GM10248 (cell line): ENCODE measurements around the gene ENOSF1.
A peak's percentile ranks its signal among the peaks of the same experiment; 100 is the strongest.

Experiments
- CTCF ChIA-PET: fragments of 300-600 bp; sonication (Branson Sonifier 250); formaldehyde crosslinking; extraction: SDS; loops from one replicate; lab custom pipeline; 2021; ENCODE audit warnings: antibody characterized with exemption; lab: Yijun Ruan, JAX
- POLR2A ChIA-PET: fragments of 350-650 bp; sonication (Branson Sonifier 250); formaldehyde crosslinking; extraction: SDS; loops from one replicate; lab custom pipeline; 2020; ENCODE audit warnings: antibody characterized with exemption; lab: Yijun Ruan, JAX
- DNase-seq: peaks from one replicate; pipeline ENCODE4 v3.0.0; 2012; ENCODE audit errors: extremely low spot score
- CTCF ChIP-seq: IDR thresholded peaks from 2 replicates; pipeline ENCODE4 v1.5.1; 2012; ENCODE audit warnings: mild to moderate bottlenecking, low read depth; ENCODE audit errors: extremely low read depth, missing control alignments, control extremely low read depth

ENOSF1 gene

GRCh38 chr18:629269-630150 is 82.9 kb downstream of the ENOSF1 start:
- ChIA-PET POLR2A (no interaction called here), CTCF (interaction anchor here (1.4 to 16.5 kb wide), 5 partner anchors 11 to 203 kb away, joined by 3 to 229 read pairs (median 9); no protein-coding TSS in a partner anchor)
- TF ChIP-seq CTCF, result no peak
- DNase-seq, result no peak

DNA sequence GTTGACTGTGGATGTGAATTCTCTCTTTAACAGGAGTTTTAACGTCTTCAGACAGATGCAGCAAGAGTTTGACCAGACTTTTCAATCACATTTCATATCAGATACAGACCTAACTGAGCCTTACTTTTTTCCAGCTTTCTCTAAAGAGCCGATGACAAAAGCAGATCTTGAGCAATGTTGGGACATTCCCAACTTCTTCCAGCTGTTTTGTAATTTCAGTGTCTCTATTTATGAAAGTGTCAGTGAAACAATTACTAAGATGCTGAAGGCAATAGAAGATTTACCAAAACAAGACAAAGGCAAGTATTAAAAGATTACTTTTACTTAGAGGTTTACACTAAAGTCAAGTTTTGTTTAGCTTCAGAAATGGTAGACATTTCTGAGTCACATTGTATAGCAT is 85.2 kb downstream of the ENOSF1 start:
- ChIA-PET POLR2A (no interaction called here), CTCF (interaction anchor here (1.2 to 16.5 kb wide), 5 partner anchors 9 to 212 kb away, joined by 3 to 229 read pairs (median 9); no protein-coding TSS in a partner anchor)
- DNase-seq, result no peak
- no peak for TF ChIP-seq CTCF

- CTCF ChIA-PET, result interaction anchor here (0.6 to 16.5 kb wide), 44 partner anchors 8 to 1918 kb away, joined by 3 to 229 read pairs (median 4); partner anchors contain the start of genes CETN1, ENOSF1 and TYMS
- DNase-seq, result peak; percentile 55
- POLR2A ChIA-PET, result interaction anchor here (0.5 kb wide), 1 partner anchor 50 kb away, joined by 3 read pairs; no protein-coding TSS in a partner anchor
- peak; percentile 73 for TF ChIP-seq CTCF
These were observed 88.4 kb downstream of the ENOSF1 start for GRCh38 chr18:623761-624620.

- POLR2A ChIA-PET, result no interaction called here
- DNase-seq, result no peak
- CTCF ChIA-PET, result interaction anchor here (1.7 to 16.5 kb wide), 3 partner anchors 18 to 219 kb away, joined by 3 to 229 read pairs (median 96); no protein-coding TSS in a partner anchor
- no peak for TF ChIP-seq CTCF
These were observed 90.1 kb downstream of the ENOSF1 start for GRCh38 chr18:622289-622688.

GRCh38 chr18:621291-622043 is 91.0 kb downstream of the ENOSF1 start:
- no peak for DNase-seq
- POLR2A ChIA-PET, result no interaction called here
- CTCF ChIA-PET, result interaction anchor here (1.5 to 16.5 kb wide), 5 partner anchors 10 to 219 kb away, joined by 3 to 229 read pairs (median 5); no protein-coding TSS in a partner anchor
- no peak for TF ChIP-seq CTCF
